ENCODE data around the gene CD8B.
"Not testable (repeated sequence)": the region's sequence is repeated elsewhere in the genome, so short reads cannot be mapped to it uniquely, and the experiment has no call there.

DNA sequence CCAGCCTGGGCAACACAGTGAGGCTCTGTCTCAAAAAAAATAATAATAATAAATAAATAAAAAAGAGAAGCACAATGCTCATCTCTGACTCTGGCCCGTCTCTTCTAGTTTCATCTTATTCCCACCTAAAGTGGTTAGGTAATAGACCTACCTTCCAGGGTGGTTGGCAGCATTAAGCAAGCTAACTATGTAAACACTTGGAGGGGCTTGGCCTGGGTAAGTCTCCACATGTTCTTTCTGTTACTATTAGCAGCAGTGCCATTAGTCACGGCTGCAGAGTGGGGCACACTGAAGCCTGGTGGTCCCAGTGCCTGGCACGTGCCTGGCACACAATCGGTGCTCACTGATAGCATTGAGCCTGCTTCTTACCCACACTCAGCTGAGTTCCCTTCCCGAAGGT lies 4.0 kb downstream of the CD8B start:
- TF ChIP-seq, protein P1, sequence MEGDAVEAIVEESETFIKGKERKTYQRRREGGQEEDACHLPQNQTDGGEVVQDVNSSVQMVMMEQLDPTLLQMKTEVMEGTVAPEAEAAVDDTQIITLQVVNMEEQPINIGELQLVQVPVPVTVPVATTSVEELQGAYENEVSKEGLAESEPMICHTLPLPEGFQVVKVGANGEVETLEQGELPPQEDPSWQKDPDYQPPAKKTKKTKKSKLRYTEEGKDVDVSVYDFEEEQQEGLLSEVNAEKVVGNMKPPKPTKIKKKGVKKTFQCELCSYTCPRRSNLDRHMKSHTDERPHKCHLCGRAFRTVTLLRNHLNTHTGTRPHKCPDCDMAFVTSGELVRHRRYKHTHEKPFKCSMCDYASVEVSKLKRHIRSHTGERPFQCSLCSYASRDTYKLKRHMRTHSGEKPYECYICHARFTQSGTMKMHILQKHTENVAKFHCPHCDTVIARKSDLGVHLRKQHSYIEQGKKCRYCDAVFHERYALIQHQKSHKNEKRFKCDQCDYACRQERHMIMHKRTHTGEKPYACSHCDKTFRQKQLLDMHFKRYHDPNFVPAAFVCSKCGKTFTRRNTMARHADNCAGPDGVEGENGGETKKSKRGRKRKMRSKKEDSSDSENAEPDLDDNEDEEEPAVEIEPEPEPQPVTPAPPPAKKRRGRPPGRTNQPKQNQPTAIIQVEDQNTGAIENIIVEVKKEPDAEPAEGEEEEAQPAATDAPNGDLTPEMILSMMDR (IDR thresholded peaks at IDR 0.05), result not testable (repeated sequence)
- not testable (repeated sequence) for TF ChIP-seq EP300, POLR2A (IDR thresholded peaks at IDR 0.05)

Measured in suprapubic skin (tissue), 3 donors.